CD4-positive, alpha-beta T cell treated with Interleukin-15 for 1 hour (primary cell): ENCODE measurements around the gene CFAP298.
"Not testable (repeated sequence)": the region's sequence is repeated elsewhere in the genome, so short reads cannot be mapped to it uniquely, and the experiment has no call there.

ENCODE experiments used
- DNase-seq: peaks from one replicate; pipeline ENCODE4 v3.0.0-alpha.2; 2020

CFAP298 gene

DNA sequence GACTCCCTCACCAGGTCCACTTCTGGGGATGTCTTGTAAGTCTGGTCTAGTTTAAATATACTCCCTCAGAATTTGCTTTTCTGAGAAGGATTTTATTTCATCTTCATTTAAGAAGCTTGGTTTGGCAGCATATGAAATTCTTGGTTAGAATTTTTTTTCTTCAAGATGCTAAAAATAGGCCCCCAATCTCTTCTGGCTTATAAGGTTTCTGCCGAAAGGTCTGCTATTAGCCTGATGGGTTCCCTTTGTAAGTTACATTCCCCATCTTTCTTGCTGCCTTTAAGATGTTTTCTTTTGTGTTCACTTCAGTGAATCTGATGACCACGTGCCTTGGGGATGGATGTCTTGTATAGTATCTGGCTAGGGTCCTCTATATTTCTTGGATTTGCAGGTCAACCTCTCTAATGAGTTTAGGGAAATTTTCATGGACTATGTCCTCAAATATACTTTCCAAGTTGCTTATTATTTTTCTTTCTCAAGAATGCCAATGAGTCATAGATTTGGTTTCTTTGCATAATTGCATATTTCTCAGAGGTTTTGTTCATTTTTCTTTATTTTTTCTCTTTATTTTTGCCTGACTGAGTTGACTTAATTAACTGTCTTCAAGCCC is 46.2 kb downstream of the CFAP298 start:
- DNase-seq: no peak

DNA sequence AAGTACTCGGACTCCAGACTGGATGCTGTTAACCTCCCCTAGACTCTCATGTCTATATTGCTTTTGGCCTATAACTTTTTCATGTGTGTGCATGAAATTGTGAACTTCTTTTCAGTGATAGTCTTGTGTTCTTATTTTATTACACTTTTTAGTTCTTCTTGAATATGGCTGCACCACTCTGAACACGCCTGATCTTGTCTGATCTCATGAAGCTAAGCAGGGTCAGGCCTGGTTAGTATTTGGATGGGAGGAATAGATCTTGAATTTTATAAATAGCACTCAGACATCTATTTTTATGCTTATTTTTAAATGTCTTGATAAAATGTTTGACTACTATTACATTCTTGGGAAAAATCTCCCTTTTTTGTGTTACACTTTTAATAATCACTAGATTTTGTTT is 49.3 kb downstream of the CFAP298 start:
- DNase-seq: no peak

DNA sequence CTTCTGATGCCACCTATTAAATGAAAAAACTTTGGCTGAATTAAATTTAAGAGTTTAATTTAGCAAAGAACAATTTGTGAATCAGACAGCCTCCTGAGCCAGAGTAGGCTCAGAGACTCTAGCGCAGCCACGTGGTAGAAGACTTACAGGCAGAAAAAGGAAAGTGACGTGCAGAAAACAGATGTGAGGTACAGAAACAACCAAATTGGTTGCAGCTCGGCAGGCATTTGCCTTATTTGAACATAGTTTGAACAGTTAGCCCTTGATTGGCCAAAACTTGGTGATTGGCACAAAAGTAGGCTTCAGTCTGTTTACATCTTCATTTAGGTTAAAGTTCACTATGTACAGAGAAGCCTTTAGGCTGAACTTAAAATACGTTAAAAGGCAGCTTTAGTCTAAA is 49.8 kb downstream of the CFAP298 start:
- no peak for DNase-seq

DNA sequence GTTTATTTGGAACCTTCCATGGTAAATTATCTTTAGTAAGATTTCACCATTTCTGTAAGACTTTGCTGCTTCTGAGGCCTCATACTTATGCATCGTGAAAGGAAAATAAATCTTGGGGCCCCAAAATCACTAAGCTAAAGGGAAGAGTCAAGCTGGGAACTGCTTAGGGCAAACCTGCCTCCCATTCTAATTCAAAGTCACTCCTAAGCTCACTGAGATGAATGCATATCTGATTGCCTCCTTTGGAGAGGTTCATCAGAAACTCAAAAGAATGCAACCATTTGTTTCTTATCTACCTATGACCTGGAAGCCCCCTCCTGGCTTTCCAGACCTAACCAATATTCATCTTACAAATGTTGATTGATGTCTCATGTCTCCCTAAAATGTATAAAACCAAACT is 50.7 kb downstream of the CFAP298 start:
- not testable (repeated sequence) for DNase-seq

DNA sequence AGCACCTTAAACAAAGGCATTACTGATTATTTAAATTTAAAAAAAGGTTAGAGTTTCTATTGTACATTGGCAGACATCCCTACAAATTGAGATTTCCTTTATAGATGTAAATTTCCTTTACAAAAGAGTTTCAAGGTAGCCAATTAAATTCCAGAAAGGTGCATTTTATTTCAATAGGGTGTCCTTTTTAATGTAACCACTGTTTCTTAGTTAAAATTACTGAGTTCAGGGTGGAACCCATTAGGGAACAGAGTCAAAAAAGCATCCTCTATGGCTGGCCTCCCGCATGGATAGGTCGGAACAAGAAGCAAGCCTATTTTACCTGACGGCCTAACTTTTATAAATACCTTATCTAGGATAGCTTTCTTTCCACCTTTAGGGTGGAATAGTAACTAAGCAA is 51.3 kb downstream of the CFAP298 start:
- no peak for DNase-seq

DNA sequence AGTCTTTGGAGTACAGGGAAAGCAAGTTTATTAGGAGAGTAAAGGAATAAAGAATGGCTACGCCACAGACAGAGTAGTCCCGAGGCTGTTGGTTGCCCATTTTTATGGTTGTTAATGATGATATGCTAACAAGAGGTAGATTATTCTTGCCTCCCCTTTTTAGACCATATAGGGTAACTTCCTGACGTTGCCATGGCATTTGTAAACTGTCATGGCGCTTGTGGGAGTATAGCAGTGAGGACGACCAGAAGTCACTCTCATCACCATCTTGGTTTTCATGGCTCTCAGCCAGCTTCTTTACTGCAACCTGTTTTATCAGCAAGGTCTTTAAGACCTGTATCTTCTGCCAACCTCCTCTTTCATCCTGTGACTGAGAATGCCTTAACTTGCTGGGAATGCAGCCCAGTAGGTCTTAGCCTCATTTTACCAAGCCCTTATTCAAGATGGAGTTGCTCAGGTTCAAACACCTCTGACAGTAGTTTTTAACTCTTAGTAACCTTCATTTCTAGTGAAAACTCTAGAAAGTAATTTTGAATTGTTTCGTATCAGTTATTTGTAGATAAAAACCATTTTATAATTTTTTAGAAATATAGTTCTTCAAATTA is 53.1 kb downstream of the CFAP298 start:
- no peak for DNase-seq

DNA sequence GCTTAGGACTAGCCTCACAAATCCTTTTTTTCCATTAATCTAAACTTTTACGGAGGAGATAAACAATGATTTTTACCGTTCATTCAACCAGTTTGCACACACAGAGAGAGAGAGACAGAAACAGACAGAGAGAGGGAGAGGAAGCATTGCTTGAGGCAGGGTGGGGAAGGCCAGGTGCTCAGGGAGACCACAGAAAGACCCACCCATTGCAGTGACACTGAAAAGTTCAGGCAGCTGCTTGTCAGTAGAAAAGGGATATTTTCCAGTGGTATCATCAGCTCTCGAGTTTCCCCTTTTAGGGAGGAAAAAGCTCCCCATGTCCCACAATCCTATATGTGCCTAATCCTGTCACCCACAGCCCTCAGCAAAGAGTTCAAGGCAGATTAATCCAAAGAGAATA is 54.1 kb downstream of the CFAP298 start:
- DNase-seq: no peak

DNA sequence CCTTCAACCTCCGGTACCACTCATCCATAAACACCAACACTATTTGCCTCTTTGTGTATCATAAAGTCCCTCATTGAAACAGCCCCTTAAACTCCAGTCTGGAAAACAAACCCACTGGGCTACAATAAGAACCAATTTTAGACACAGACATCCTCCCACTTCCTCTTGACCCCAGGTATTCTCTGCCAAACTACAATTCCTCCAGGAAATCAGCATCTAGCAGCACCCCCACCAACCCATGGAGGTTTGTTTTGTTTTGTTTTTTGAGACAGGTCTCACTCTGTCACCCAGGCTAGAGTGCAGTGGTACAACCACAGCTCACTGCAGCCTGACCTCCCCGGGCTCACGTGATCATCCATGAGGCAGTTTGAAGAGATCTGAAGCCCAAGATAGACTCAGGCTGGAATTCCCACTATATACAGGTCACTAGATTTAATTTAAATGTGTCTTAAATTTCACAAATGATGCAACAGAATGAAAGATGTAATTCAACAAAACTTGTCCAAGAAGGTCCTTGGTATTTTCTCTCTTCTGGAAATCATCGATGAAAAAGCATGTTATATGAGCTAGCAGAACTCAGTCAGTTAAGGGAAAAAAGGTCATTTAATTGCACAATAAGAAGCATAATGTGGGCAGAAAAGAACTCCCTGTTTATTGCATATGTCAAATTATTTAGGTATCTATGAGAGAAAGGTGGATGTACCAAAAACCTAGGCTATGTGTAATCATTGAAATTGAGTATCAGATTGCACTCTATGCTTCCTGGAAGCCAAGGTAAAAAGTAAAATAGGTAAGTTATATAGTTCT is 57.1 kb downstream of the CFAP298 start:
- DNase-seq: no peak

DNA sequence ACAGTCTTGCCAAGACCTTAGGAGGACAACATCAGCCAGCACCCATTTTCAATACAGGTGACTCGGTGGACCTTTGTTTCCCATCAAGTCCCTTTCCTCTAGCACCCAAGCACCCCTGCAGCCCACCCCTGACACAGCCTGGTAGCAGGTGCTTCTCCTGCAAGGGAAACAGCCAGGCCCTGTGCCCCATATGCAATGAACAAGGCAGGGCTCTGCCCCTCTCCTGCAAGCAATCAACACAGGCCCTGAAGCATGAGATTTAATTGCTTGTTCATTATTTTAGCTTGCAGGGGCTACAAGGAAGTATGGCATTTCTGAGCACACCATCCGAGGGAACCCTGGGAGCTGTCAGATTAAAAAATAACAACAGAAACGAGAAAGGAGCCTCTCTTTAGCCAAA is 62.3 kb downstream of the CFAP298 start:
- no peak for DNase-seq

DNA sequence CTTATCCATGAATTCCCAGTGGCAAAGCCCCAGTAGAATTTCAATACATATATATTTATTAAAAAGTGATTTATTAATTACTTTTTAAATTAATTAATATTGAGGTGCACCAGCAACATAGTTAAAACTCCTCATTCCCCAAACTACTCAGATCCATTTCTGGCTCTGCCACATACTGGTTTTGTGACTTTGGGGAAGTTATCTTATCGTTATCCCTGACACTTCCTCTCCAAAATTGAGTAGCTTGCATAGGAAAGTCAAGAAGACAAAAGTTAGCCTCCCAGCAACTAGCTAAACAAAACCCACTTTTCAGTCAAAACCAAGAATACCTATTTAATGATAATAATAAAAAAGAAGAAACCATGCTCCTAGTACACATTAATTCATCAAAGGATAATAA is 62.7 kb downstream of the CFAP298 start:
- no peak for DNase-seq
